Natural killer cell (primary cell): Measurements from ENCODE around the gene PRG2. TPM values are rescaled to one million over a fixed set of nuclear protein-coding genes. Genes with fewer than 3 reads are reported as not detected.

Experiments used
- ATAC-seq, 3 donors: fragments of 150-1000 bp in 2 of 3; fragments of 200-7000 bp in 1 of 3; cut with Tn5 transposase; 1 replicate in 1 of 3; 2 replicates in 2 of 3; pipeline ENCODE4 v1.10.0; 2021; ENCODE audit warnings: mild to moderate bottlenecking in 2 of 3, moderate library complexity in 2 of 3
- DNase-seq, 2 donors: peaks; one replicate each; pipeline versions ENCODE4 v3.0.0 to v3.0.0-alpha.2; 2013 to 2021; ENCODE audit warnings: mixed read lengths in 1 of 2
- H3K27ac ChIP-seq: one replicate; pipeline ENCODE4 v1.5.1; 2013; ENCODE audit warnings: mild to moderate bottlenecking, low read length
- H3K27me3 ChIP-seq: one replicate; pipeline ENCODE4 v1.6.1; 2013; ENCODE audit warnings: low read length; ENCODE audit not compliant: control insufficient read depth, insufficient read depth
- H3K36me3 ChIP-seq: one replicate; pipeline ENCODE4 v1.6.1; 2013; ENCODE audit warnings: low read length; ENCODE audit not compliant: control insufficient read depth, insufficient read depth
- H3K4me1 ChIP-seq: one replicate; pipeline ENCODE4 v1.6.1; 2013; ENCODE audit warnings: low read length; ENCODE audit not compliant: control insufficient read depth, insufficient read depth
- H3K4me3 ChIP-seq: one replicate; pipeline ENCODE4 v1.5.1; 2013; ENCODE audit warnings: low read length
- H3K9me3 ChIP-seq: one replicate; pipeline ENCODE4 v1.6.1; 2013; ENCODE audit warnings: low read length; ENCODE audit not compliant: control insufficient read depth, insufficient read depth
- H3K27ac Mint-ChIP-seq, 2 donors: one replicate each; pipeline ENCODE4 v1.8.0; 2022; ENCODE audit warnings: mild to moderate bottlenecking in 2 of 2, mixed read lengths in 2 of 2, moderate library complexity in 1 of 2
- H3K27me3 Mint-ChIP-seq, 2 donors: one replicate each; pipeline ENCODE4 v1.8.0; 2022; ENCODE audit warnings: low read depth in 2 of 2, mixed read lengths in 2 of 2
- H3K36me3 Mint-ChIP-seq: one replicate; pipeline ENCODE4 v1.8.0; 2022; ENCODE audit warnings: mixed read lengths
- H3K4me1 Mint-ChIP-seq, 2 donors: one replicate each; pipeline ENCODE4 v1.8.0; 2022; ENCODE audit warnings: mixed read lengths in 2 of 2
- H3K4me3 Mint-ChIP-seq: one replicate; pipeline ENCODE4 v1.8.0; 2022; ENCODE audit warnings: mild to moderate bottlenecking, moderate library complexity, mixed read lengths
- H3K9me3 Mint-ChIP-seq, 2 donors: one replicate each; pipeline ENCODE4 v1.8.0; 2022; ENCODE audit warnings: mixed read lengths in 2 of 2
- WGBS: methylation state at CpG from one replicate; pipeline ENCODE4 v1.1.7; 2013; ENCODE audit warnings: missing lambda C conversion rate; ENCODE audit not compliant: insufficient coverage; 5-methylcytosine and 5-hydroxymethylcytosine counted together
- intact Hi-C: fragments of 100-400 bp; cut with micrococcal nuclease; formaldehyde crosslinking; loops from one replicate; pipeline ENCODE4 v1.14.2; 2022
- total RNA-seq, 4 donors: library from RNA; stranded (reverse); fragments of 120-200 nt in 1 of 4; gene quantifications; one replicate each; pipeline versions ENCODE4 v1.2.3 to v1.2.4, GENCODE V29; 2013 to 2022
- TF ChIP-seq, protein P1 (sequence below): fragments of 200-600 bp; IDR thresholded peaks from one replicate; pipeline ENCODE4 v1.8.0; 2022; ENCODE audit warnings: antibody characterized with exemption

Gene PRG2
- total RNA-seq, 3 donors from 2014 or later (not counting 1 experiment from before 2014, with no cell fraction given): 1.2 to 2.4 TPM; not detected in 1

DNA sequence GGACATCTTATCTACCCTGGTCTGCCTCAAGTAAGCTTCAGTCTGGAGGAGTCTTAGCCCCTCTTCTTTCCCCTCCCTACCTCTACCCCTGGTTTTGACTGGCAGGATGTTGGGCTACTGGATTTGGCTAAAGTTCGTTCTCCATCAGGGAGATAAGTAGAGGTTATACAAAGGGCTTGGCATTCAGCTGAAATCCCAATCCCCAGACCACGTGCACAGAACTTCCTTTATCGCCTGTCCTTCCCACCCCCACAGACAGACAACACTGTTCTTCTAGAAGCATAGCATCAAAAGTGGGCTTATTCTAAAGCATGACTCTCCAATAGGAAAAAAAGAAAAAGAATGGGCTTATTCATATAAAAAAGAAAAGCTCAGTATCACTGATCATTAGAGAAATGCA is 17.3 kb downstream of the PRG2 start:
- H3K4me1 Mint-ChIP-seq: no peaks in the 10 kb centered on the region
- ATAC-seq (no peak), DNase-seq (no peak)
- Histone ChIP-seq H3K4me3 (no peak overlapping the region), H3K27me3 (no peaks in the 10 kb centered on the region), H3K27ac (no peak overlapping the region), H3K4me1 (no peaks in the 10 kb centered on the region), H3K9me3 (no peaks in the 10 kb centered on the region), H3K36me3 (no peaks in the 10 kb centered on the region)
- no peaks in the 10 kb centered on the region for H3K36me3 Mint-ChIP-seq
- no peak overlapping the region for H3K4me3 Mint-ChIP-seq
- TF ChIP-seq, protein P1, sequence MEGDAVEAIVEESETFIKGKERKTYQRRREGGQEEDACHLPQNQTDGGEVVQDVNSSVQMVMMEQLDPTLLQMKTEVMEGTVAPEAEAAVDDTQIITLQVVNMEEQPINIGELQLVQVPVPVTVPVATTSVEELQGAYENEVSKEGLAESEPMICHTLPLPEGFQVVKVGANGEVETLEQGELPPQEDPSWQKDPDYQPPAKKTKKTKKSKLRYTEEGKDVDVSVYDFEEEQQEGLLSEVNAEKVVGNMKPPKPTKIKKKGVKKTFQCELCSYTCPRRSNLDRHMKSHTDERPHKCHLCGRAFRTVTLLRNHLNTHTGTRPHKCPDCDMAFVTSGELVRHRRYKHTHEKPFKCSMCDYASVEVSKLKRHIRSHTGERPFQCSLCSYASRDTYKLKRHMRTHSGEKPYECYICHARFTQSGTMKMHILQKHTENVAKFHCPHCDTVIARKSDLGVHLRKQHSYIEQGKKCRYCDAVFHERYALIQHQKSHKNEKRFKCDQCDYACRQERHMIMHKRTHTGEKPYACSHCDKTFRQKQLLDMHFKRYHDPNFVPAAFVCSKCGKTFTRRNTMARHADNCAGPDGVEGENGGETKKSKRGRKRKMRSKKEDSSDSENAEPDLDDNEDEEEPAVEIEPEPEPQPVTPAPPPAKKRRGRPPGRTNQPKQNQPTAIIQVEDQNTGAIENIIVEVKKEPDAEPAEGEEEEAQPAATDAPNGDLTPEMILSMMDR: no peak
- no peaks in the 10 kb centered on the region for H3K9me3 Mint-ChIP-seq
- H3K27me3 Mint-ChIP-seq: peaks cover 0 to 2% of the 10 kb centered on the region in 2 donors
- intact Hi-C loops: no loop called here
- H3K27ac Mint-ChIP-seq: no peak overlapping the region
- WGBS: 100% methylated on average over 2 of the region's 3 CpGs

GRCh38 chr11:57370941-57371340 is 19.5 kb downstream of the PRG2 start:
- H3K9me3 ChIP-seq: no peaks in the 10 kb centered on the region
- H3K27me3 Mint-ChIP-seq: peaks cover 0 to 6% of the 10 kb centered on the region in 2 donors
- H3K27ac Mint-ChIP-seq: no peak overlapping the region
- no peak overlapping the region for H3K4me3 Mint-ChIP-seq
- no peaks in the 10 kb centered on the region for H3K4me1 Mint-ChIP-seq
- H3K9me3 Mint-ChIP-seq: no peaks in the 10 kb centered on the region
- no peak overlapping the region for H3K4me3 ChIP-seq
- no peaks in the 10 kb centered on the region for H3K36me3 ChIP-seq
- TF ChIP-seq, protein P1: no peak
- H3K27ac ChIP-seq: no peak overlapping the region
- no peaks in the 10 kb centered on the region for H3K27me3 ChIP-seq
- no peak for DNase-seq
- ATAC-seq: no peak
- H3K36me3 Mint-ChIP-seq: no peaks in the 10 kb centered on the region
- intact Hi-C loops: no loop called here
- H3K4me1 ChIP-seq: no peaks in the 10 kb centered on the region

DNA sequence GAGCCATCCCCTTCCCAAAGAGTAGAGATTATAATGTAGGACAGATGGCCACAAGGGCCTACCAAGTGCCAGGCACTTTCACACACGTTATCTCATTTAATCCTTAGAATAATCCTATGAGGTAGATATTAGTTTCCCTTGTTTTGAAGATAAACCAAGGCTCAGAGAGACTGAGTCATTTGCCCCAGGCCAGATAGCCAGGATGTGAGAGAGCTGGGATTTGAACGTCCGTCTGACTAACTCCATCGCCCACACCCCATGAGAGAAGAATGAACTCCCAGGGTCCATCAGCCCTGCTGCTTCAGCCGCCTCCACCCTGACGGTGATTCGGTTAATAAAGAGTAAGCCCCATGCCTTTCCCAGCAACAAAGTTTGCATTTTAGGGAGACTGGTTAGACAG is 20.2 kb downstream of the PRG2 start:
- no peaks in the 10 kb centered on the region for H3K36me3 ChIP-seq
- H3K27ac ChIP-seq: no peak overlapping the region
- H3K9me3 ChIP-seq: no peaks in the 10 kb centered on the region
- H3K36me3 Mint-ChIP-seq: no peaks in the 10 kb centered on the region
- WGBS: 99% methylated on average over 6 of the region's 7 CpGs
- H3K9me3 Mint-ChIP-seq: no peaks in the 10 kb centered on the region
- H3K4me1 Mint-ChIP-seq: no peaks in the 10 kb centered on the region
- no peak overlapping the region for H3K27ac Mint-ChIP-seq
- ATAC-seq: no peak
- H3K4me1 ChIP-seq: no peaks in the 10 kb centered on the region
- no peak for DNase-seq
- peaks cover 0 to 6% of the 10 kb centered on the region in 2 donors for H3K27me3 Mint-ChIP-seq
- intact Hi-C loops: no loop called here
- TF ChIP-seq, protein P1: no peak
- H3K27me3 ChIP-seq: no peaks in the 10 kb centered on the region
- no peak overlapping the region for H3K4me3 Mint-ChIP-seq
- no peak overlapping the region for H3K4me3 ChIP-seq

GRCh38 chr11:57368845-57369232 is 21.6 kb downstream of the PRG2 start:
- Histone ChIP-seq H3K27ac (no peak overlapping the region), H3K27me3 (no peaks in the 10 kb centered on the region), H3K4me1 (no peaks in the 10 kb centered on the region), H3K4me3 (no peak overlapping the region), H3K9me3 (no peaks in the 10 kb centered on the region), H3K36me3 (no peaks in the 10 kb centered on the region)
- 77% methylated on average over 5 of the region's 5 CpGs for WGBS
- ATAC-seq: no peak
- Mint-ChIP-seq H3K4me3 (no peak overlapping the region), H3K9me3 (no peaks in the 10 kb centered on the region), H3K27ac (no peak overlapping the region), H3K27me3 (peaks cover 0 to 6% of the 10 kb centered on the region in 2 donors), H3K4me1 (no peaks in the 10 kb centered on the region), H3K36me3 (no peaks in the 10 kb centered on the region)
- DNase-seq: no peak
- intact Hi-C loops: no loop called here
- TF ChIP-seq, protein P1: no peak
